ENCODE results near the gene SCD.

- TF ChIP-seq, protein P1, sequence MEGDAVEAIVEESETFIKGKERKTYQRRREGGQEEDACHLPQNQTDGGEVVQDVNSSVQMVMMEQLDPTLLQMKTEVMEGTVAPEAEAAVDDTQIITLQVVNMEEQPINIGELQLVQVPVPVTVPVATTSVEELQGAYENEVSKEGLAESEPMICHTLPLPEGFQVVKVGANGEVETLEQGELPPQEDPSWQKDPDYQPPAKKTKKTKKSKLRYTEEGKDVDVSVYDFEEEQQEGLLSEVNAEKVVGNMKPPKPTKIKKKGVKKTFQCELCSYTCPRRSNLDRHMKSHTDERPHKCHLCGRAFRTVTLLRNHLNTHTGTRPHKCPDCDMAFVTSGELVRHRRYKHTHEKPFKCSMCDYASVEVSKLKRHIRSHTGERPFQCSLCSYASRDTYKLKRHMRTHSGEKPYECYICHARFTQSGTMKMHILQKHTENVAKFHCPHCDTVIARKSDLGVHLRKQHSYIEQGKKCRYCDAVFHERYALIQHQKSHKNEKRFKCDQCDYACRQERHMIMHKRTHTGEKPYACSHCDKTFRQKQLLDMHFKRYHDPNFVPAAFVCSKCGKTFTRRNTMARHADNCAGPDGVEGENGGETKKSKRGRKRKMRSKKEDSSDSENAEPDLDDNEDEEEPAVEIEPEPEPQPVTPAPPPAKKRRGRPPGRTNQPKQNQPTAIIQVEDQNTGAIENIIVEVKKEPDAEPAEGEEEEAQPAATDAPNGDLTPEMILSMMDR (IDR thresholded peaks at IDR 0.05) = no peak
- TF ChIP-seq POLR2A (IDR thresholded peaks at IDR 0.05) = no peak
Observed at GRCh38 chr10:100311298-100311697, 35.7 kb upstream of the SCD start.

All from testis (tissue), 2 donors.